Subcutaneous adipose tissue (tissue), 4 donors: ENCODE measurements around the gene TMEM131. TPM values are rescaled to one million over a fixed set of nuclear protein-coding genes. Genes with fewer than 3 reads are reported as not detected.

Experiments
- CTCF ChIP-seq: fragments of 450-650 bp; IDR thresholded peaks from one replicate; pipeline ENCODE4 v1.5.1; 2016; ENCODE audit warnings: low read depth, mild to moderate bottlenecking, control low read depth, antibody characterized with exemption, moderate library complexity
- total RNA-seq, 4 donors: library from RNA; depleted of rRNA; stranded (reverse); fragments of >200 nt; gene quantifications; one replicate each; pipeline ENCODE4 v1.1.0, GENCODE V29; 2016

TMEM131 gene
- total RNA-seq, 4 donors from 2014 or later = 35.5 to 44.3 (median 39.7) TPM

GRCh38 chr2:97967931-97968627 is 27.7 kb downstream of the TMEM131 start:
- TF ChIP-seq CTCF = no peak

- no peak for TF ChIP-seq CTCF
Observed at GRCh38 chr2:97967216-97967592, 28.5 kb downstream of the TMEM131 start.

GRCh38 chr2:97966545-97967215 is 29.1 kb downstream of the TMEM131 start:
- TF ChIP-seq CTCF = no peak

GRCh38 chr2:97965116-97965515 is 30.6 kb downstream of the TMEM131 start:
- no peak for TF ChIP-seq CTCF

- TF ChIP-seq CTCF = no peak
Observed at GRCh38 chr2:97963880-97964279, 31.9 kb downstream of the TMEM131 start.

GRCh38 chr2:97963079-97963406 is 32.7 kb downstream of the TMEM131 start:
- no peak for TF ChIP-seq CTCF

- no peak for TF ChIP-seq CTCF
Observed at GRCh38 chr2:97961534-97961933, 34.2 kb downstream of the TMEM131 start.
